CD4-positive, alpha-beta memory T cell (primary cell): ENCODE measurements around the gene NOTCH1. TPM values are rescaled to one million over a fixed set of nuclear protein-coding genes. Genes with fewer than 3 reads are reported as not detected.

Experiments used
- CTCF ChIA-PET: fragments of 350-600 bp; sonication (Branson Sonifier 250); formaldehyde crosslinking; loops from one replicate; lab custom pipeline; 2021; ENCODE audit warnings: inconsistent platforms; ENCODE audit not compliant: partially characterized antibody; lab: Charles Lee
- POLR2A ChIA-PET: fragments of 350-600 bp; sonication (Branson Sonifier 250); formaldehyde crosslinking; loops from one replicate; lab custom pipeline; 2021; ENCODE audit not compliant: partially characterized antibody; lab: Charles Lee
- DNase-seq, 5 donors: peaks; one replicate each; pipeline versions ENCODE4 v3.0.0 to v3.0.0-alpha.2; 2020 to 2022; ENCODE audit warnings: mixed read lengths in 1 of 5
- H3K27ac ChIP-seq: one replicate; pipeline ENCODE4 v1.7.0; 2013; ENCODE audit warnings: low read depth, low read length
- H3K27me3 ChIP-seq: 2 replicates; pipeline ENCODE4 v1.7.0; 2013; ENCODE audit warnings: mild to moderate bottlenecking, low read length, moderate library complexity; ENCODE audit not compliant: insufficient read depth
- H3K36me3 ChIP-seq: 2 replicates; pipeline ENCODE4 v1.7.0; 2013; ENCODE audit warnings: mild to moderate bottlenecking, low read length, moderate library complexity; ENCODE audit not compliant: insufficient read depth
- H3K4me1 ChIP-seq: 2 replicates; pipeline ENCODE4 v1.7.0; 2013; ENCODE audit warnings: mild to moderate bottlenecking, low read length, moderate library complexity; ENCODE audit not compliant: insufficient read depth
- H3K4me3 ChIP-seq, 2 donors: one replicate each; pipeline ENCODE4 v1.7.0; 2013; ENCODE audit warnings: low read length in 2 of 2, mild to moderate bottlenecking in 1 of 2
- H3K9me3 ChIP-seq, 2 donors: one replicate each; pipeline ENCODE4 v1.7.0; 2013; ENCODE audit warnings: low read length in 2 of 2, control low read depth in 1 of 2; ENCODE audit not compliant: control insufficient read depth in 1 of 2
- H3K27ac Mint-ChIP-seq, 7 donors: one replicate each; pipeline ENCODE4 v1.8.0; 2020 to 2021; ENCODE audit warnings: mixed read lengths in 7 of 7, mild to moderate bottlenecking in 6 of 7, inconsistent platforms in 3 of 7, moderate library complexity in 3 of 7
- H3K27me3 Mint-ChIP-seq, 2 donors: one replicate each; pipeline ENCODE4 v1.8.0; 2020 to 2021; ENCODE audit warnings: mixed read lengths in 2 of 2
- H3K36me3 Mint-ChIP-seq, 2 donors: one replicate each; pipeline ENCODE4 v1.8.0; 2020 to 2021; ENCODE audit warnings: mixed read lengths in 2 of 2, inconsistent platforms in 1 of 2, mild to moderate bottlenecking in 1 of 2
- H3K4me1 Mint-ChIP-seq, 4 donors: one replicate each; pipeline ENCODE4 v1.8.0; 2020 to 2021; ENCODE audit warnings: mixed read lengths in 4 of 4, mild to moderate bottlenecking in 1 of 4
- H3K4me3 Mint-ChIP-seq, 8 donors: one replicate each; pipeline ENCODE4 v1.8.0; 2020 to 2021; ENCODE audit warnings: mixed read lengths in 8 of 8, mild to moderate bottlenecking in 7 of 8, moderate library complexity in 6 of 8, inconsistent platforms in 3 of 8
- H3K9me3 Mint-ChIP-seq, 8 donors: one replicate each; pipeline ENCODE4 v1.8.0; 2020 to 2021; ENCODE audit warnings: mixed read lengths in 8 of 8, mild to moderate bottlenecking in 5 of 8, inconsistent platforms in 3 of 8, moderate library complexity in 1 of 8
- intact Hi-C: fragments of 100-400 bp; cut with micrococcal nuclease; formaldehyde crosslinking; loops from one replicate; pipeline ENCODE4 v1.15.1; 2023
- polyA plus RNA-seq, 2 donors: library from polyadenylated mRNA; unstranded; fragments of 300-500 nt; fragmentation: Illumina TruSeq; gene quantifications; one replicate each; pipeline ENCODE4 v1.2.3, GENCODE V29; 2021
- total RNA-seq, 2 experiments: library from RNA; stranded (reverse); gene quantifications; one replicate each; pipeline ENCODE4 v1.2.3, GENCODE V29; 2021

Gene NOTCH1
- total and polyA plus RNA-seq, 4 experiments from 2014 or later = 6.0 to 45.4 (median 43.0) TPM; not detected in 1

GRCh38 chr9:136470792-136471469, 74.9 kb downstream of the NOTCH1 start:
- POLR2A ChIA-PET = interaction anchor here (1.3 kb wide), 1 partner anchor 15 kb away, joined by 3 read pairs; no protein-coding TSS in a partner anchor
- Histone ChIP-seq H3K27ac (no peak overlapping the region), H3K27me3 (no peaks in the 10 kb centered on the region), H3K36me3 (peaks cover 93% of the 10 kb centered on the region), H3K4me3 (no peak overlapping the region), H3K9me3 (no peaks in the 10 kb centered on the region), H3K4me1 (no peaks in the 10 kb centered on the region)
- Mint-ChIP-seq H3K27ac (peak overlapping the region in 1 of 7 donors; percentile 22), H3K4me3 (peak overlapping the region in 1 of 8 donors; percentile 25), H3K9me3 (peaks cover 0 to 4% (median 0%) of the 10 kb centered on the region in 8 donors), H3K4me1 (no peaks in the 10 kb centered on the region), H3K27me3 (no peaks in the 10 kb centered on the region), H3K36me3 (peaks cover 19 to 68% of the 10 kb centered on the region in 2 donors)
- CTCF ChIA-PET = interaction anchor here (0.5 to 0.9 kb wide), 2 partner anchors 10 to 108 kb away, joined by 3 read pairs; no protein-coding TSS in a partner anchor
- DNase-seq = no peak
- intact Hi-C loops = no loop called here

GRCh38 chr9:136470356-136470755, 75.5 kb downstream of the NOTCH1 start:
- Histone ChIP-seq H3K27ac (no peak overlapping the region), H3K9me3 (no peaks in the 10 kb centered on the region), H3K36me3 (peaks cover 93% of the 10 kb centered on the region), H3K4me3 (no peak overlapping the region), H3K4me1 (no peaks in the 10 kb centered on the region), H3K27me3 (no peaks in the 10 kb centered on the region)
- DNase-seq = no peak
- Mint-ChIP-seq H3K27ac (no peak overlapping the region), H3K4me3 (no peak overlapping the region), H3K27me3 (no peaks in the 10 kb centered on the region), H3K36me3 (peaks cover 23 to 68% of the 10 kb centered on the region in 2 donors), H3K9me3 (peaks cover 0 to 2% (median 0%) of the 10 kb centered on the region in 8 donors), H3K4me1 (no peaks in the 10 kb centered on the region)
- CTCF ChIA-PET = interaction anchor here (0.5 to 0.9 kb wide), 2 partner anchors 10 to 107 kb away, joined by 3 read pairs; no protein-coding TSS in a partner anchor
- intact Hi-C loops = no loop called here
- POLR2A ChIA-PET = interaction anchor here (1.3 kb wide), 1 partner anchor 14 kb away, joined by 3 read pairs; no protein-coding TSS in a partner anchor

GRCh38 chr9:136467766-136468165, 78.1 kb downstream of the NOTCH1 start:
- Mint-ChIP-seq H3K27ac (no peak overlapping the region), H3K27me3 (no peaks in the 10 kb centered on the region), H3K36me3 (peaks cover 28 to 76% of the 10 kb centered on the region in 2 donors), H3K4me1 (no peaks in the 10 kb centered on the region), H3K9me3 (peaks cover 0 to 2% (median 0%) of the 10 kb centered on the region in 8 donors), H3K4me3 (no peak overlapping the region)
- intact Hi-C loops = no loop called here
- no peak overlapping the region for H3K27ac ChIP-seq
- H3K4me3 ChIP-seq = no peak overlapping the region
- POLR2A ChIA-PET = no interaction called here
- H3K4me1 ChIP-seq = no peaks in the 10 kb centered on the region
- CTCF ChIA-PET = no interaction called here
- no peak for DNase-seq
- H3K27me3 ChIP-seq = no peaks in the 10 kb centered on the region
- H3K9me3 ChIP-seq = no peaks in the 10 kb centered on the region
- peaks cover 93% of the 10 kb centered on the region for H3K36me3 ChIP-seq

GRCh38 chr9:136466155-136466541, 79.7 kb downstream of the NOTCH1 start:
- POLR2A ChIA-PET = no interaction called here

GRCh38 chr9:136465500-136466154, 80.2 kb downstream of the NOTCH1 start:
- POLR2A ChIA-PET = no interaction called here
- no peaks in the 10 kb centered on the region for H3K9me3 ChIP-seq
- H3K27ac ChIP-seq = no peak overlapping the region
- no peaks in the 10 kb centered on the region for H3K27me3 ChIP-seq
- H3K4me1 ChIP-seq = no peaks in the 10 kb centered on the region
- Mint-ChIP-seq H3K27me3 (no peaks in the 10 kb centered on the region), H3K36me3 (peaks cover 29 to 81% of the 10 kb centered on the region in 2 donors), H3K4me3 (no peak overlapping the region), H3K4me1 (no peaks in the 10 kb centered on the region), H3K9me3 (peaks cover 0 to 2% (median 0%) of the 10 kb centered on the region in 8 donors), H3K27ac (no peak overlapping the region)
- peak in 1 of 5 donors; percentile 13 for DNase-seq
- no peak overlapping the region for H3K4me3 ChIP-seq
- intact Hi-C loops = no loop called here
- CTCF ChIA-PET = no interaction called here
- H3K36me3 ChIP-seq = peaks cover 94% of the 10 kb centered on the region

More at GRCh38 chr9:136466155-136466541, 79.7 kb downstream of the NOTCH1 start:
- Mint-ChIP-seq H3K27ac (no peak overlapping the region), H3K36me3 (peaks cover 31 to 79% of the 10 kb centered on the region in 2 donors), H3K27me3 (no peaks in the 10 kb centered on the region), H3K9me3 (peaks cover 0 to 2% (median 0%) of the 10 kb centered on the region in 8 donors), H3K4me3 (no peak overlapping the region), H3K4me1 (no peaks in the 10 kb centered on the region)
- CTCF ChIA-PET = no interaction called here
- Histone ChIP-seq H3K4me1 (no peaks in the 10 kb centered on the region), H3K27ac (no peak overlapping the region), H3K4me3 (no peak overlapping the region), H3K36me3 (peaks cover 94% of the 10 kb centered on the region), H3K27me3 (no peaks in the 10 kb centered on the region), H3K9me3 (no peaks in the 10 kb centered on the region)
- DNase-seq = no peak
- intact Hi-C loops = no loop called here

- DNase-seq = no peak
- Histone ChIP-seq H3K36me3 (peaks cover 90% of the 10 kb centered on the region), H3K4me3 (no peak overlapping the region), H3K27me3 (no peaks in the 10 kb centered on the region), H3K4me1 (no peaks in the 10 kb centered on the region), H3K27ac (no peak overlapping the region), H3K9me3 (no peaks in the 10 kb centered on the region)
- Mint-ChIP-seq H3K4me3 (no peak overlapping the region), H3K27ac (no peak overlapping the region), H3K27me3 (no peaks in the 10 kb centered on the region), H3K4me1 (no peaks in the 10 kb centered on the region), H3K36me3 (peaks cover 35 to 79% of the 10 kb centered on the region in 2 donors), H3K9me3 (peaks cover 0 to 2% (median 0%) of the 10 kb centered on the region in 8 donors)
- ChIA-PET POLR2A (no interaction called here), CTCF (no interaction called here)
- intact Hi-C loops = no loop called here
Observed at GRCh38 chr9:136464241-136464640, 81.6 kb downstream of the NOTCH1 start.

GRCh38 chr9:136463578-136463977, 82.3 kb downstream of the NOTCH1 start:
- H3K27ac Mint-ChIP-seq = no peak overlapping the region
- ChIA-PET CTCF (no interaction called here), POLR2A (no interaction called here)
- no peaks in the 10 kb centered on the region for H3K4me1 ChIP-seq
- peaks cover 89% of the 10 kb centered on the region for H3K36me3 ChIP-seq
- DNase-seq = no peak
- no peak overlapping the region for H3K27ac ChIP-seq
- H3K4me1 Mint-ChIP-seq = no peaks in the 10 kb centered on the region
- H3K4me3 Mint-ChIP-seq = no peak overlapping the region
- H3K4me3 ChIP-seq = no peak overlapping the region
- H3K9me3 ChIP-seq = no peaks in the 10 kb centered on the region
- intact Hi-C loops = no loop called here
- H3K36me3 Mint-ChIP-seq = peaks cover 42 to 80% of the 10 kb centered on the region in 2 donors
- H3K27me3 Mint-ChIP-seq = no peaks in the 10 kb centered on the region
- no peaks in the 10 kb centered on the region for H3K27me3 ChIP-seq
- H3K9me3 Mint-ChIP-seq = peaks cover 0 to 2% (median 0%) of the 10 kb centered on the region in 8 donors
